Smooth muscle cell (in vitro differentiated cells): ENCODE data around the gene PIK3R4. TPM values are rescaled to one million over a fixed set of nuclear protein-coding genes. Genes with fewer than 3 reads are reported as not detected.

Experiments
- DNase-seq: peaks from one replicate; lab custom pipeline; 2025; ENCODE audit not compliant: unreplicated experiment; lab: John Stamatoyannopoulos, UW
- H2AFZ ChIP-seq: fragments of 200-600 bp; sonication (generic); 2 replicates; pipeline ENCODE4 v1.6.0; 2016; ENCODE audit warnings: antibody characterized with exemption, low read depth, mild to moderate bottlenecking
- H3F3A ChIP-seq: fragments of 200-600 bp; sonication (generic); 2 replicates; pipeline ENCODE4 v1.6.0; 2017; ENCODE audit warnings: antibody characterized with exemption, low read depth
- H3K27ac ChIP-seq: fragments of 200-600 bp; sonication (generic); 2 replicates; pipeline ENCODE4 v1.5.1; 2016; ENCODE audit warnings: low read depth, mild to moderate bottlenecking
- H3K27me3 ChIP-seq: fragments of 200-600 bp; sonication (generic); 2 replicates; pipeline ENCODE4 v1.6.1; 2016; ENCODE audit warnings: low read depth, mild to moderate bottlenecking
- H3K36me3 ChIP-seq: fragments of 200-600 bp; sonication (generic); 2 replicates; pipeline ENCODE4 v1.5.1; 2016; ENCODE audit warnings: low read depth
- H3K4me1 ChIP-seq: fragments of 200-600 bp; sonication (generic); 2 replicates; pipeline ENCODE4 v1.5.1; 2016; ENCODE audit warnings: low read depth
- H3K4me2 ChIP-seq: fragments of 200-600 bp; sonication (generic); 2 replicates; pipeline ENCODE4 v1.6.0; 2016; ENCODE audit warnings: mild to moderate bottlenecking
- H3K4me3 ChIP-seq: fragments of 200-600 bp; sonication (generic); 2 replicates; pipeline ENCODE4 v1.5.1; 2016; ENCODE audit warnings: mild to moderate bottlenecking
- H3K79me2 ChIP-seq: fragments of 200-600 bp; sonication (generic); 2 replicates; pipeline ENCODE4 v1.6.0; 2016; ENCODE audit warnings: low read depth, mild to moderate bottlenecking
- H3K9ac ChIP-seq: fragments of 200-600 bp; sonication (generic); 2 replicates; pipeline ENCODE4 v1.6.0; 2016; ENCODE audit warnings: low read depth
- H3K9me3 ChIP-seq: fragments of 200-600 bp; sonication (generic); replicated peaks from 2 replicates; pipeline ENCODE4 v1.5.1; 2016; ENCODE audit warnings: low read depth
- H4K20me1 ChIP-seq: fragments of 200-600 bp; sonication (generic); 2 replicates; pipeline ENCODE4 v1.6.0; 2016; ENCODE audit warnings: low read depth
- CTCF ChIP-seq: fragments of 200-600 bp; sonication (generic); IDR thresholded peaks from 2 replicates; pipeline ENCODE4 v1.5.1; 2017; ENCODE audit warnings: borderline replicate concordance, mild to moderate bottlenecking, antibody characterized with exemption; ENCODE audit not compliant: insufficient read depth, poor library complexity, severe bottlenecking
- WGBS: methylation state at CpG from one replicate; pipeline ENCODE4 v1.1.7; 2016; ENCODE audit warnings: low lambda C conversion rate; 5-methylcytosine and 5-hydroxymethylcytosine counted together
- polyA plus RNA-seq: library from polyadenylated mRNA; unstranded; fragments of >200 nt; fragmentation: Nextera tagmentation; extraction: Ambion mirVana; gene quantifications from 2 replicates; pipeline ENCODE4 v1.2.1, GENCODE V29; 2016
- total RNA-seq: library from RNA; depleted of rRNA; stranded (reverse); fragments of >200 nt; gene quantifications from 2 replicates; pipeline ENCODE4 v1.2.3, GENCODE V29; 2014

PIK3R4 gene
- total and polyA plus RNA-seq, 2 experiments from 2014 or later: 18.3 to 46.4 TPM

GRCh38 chr3:130758624-130759369 lies 12.2 kb upstream of the PIK3R4 start:
- Histone ChIP-seq H3K9ac (no peak overlapping the region), H3K79me2 (no peaks in the 10 kb centered on the region), H3K9me3 (no peaks in the 10 kb centered on the region), H3K27me3 (no peaks in the 10 kb centered on the region), H3K4me2 (no peak overlapping the region), H3F3A (no peaks in the 10 kb centered on the region), H3K27ac (no peak overlapping the region), H2AFZ (no peak overlapping the region), H3K4me1 (no peaks in the 10 kb centered on the region), H4K20me1 (no peaks in the 10 kb centered on the region), H3K4me3 (no peak overlapping the region), H3K36me3 (no peaks in the 10 kb centered on the region)
- 81% methylated on average over 7 of the region's 7 CpGs for WGBS
- TF ChIP-seq CTCF: no peak
- no peak for DNase-seq

GRCh38 chr3:130757611-130758150 lies 11.1 kb upstream of the PIK3R4 start:
- WGBS: 88% methylated on average over 3 of the region's 3 CpGs

GRCh38 chr3:130755666-130756065 lies 9.0 kb upstream of the PIK3R4 start:
- no peaks in the 10 kb centered on the region for H3K79me2 ChIP-seq
- DNase-seq: no peak

More at GRCh38 chr3:130757611-130758150, 11.1 kb upstream of the PIK3R4 start:
- DNase-seq: no peak
- H2AFZ ChIP-seq: no peak overlapping the region
- no peaks in the 10 kb centered on the region for H4K20me1 ChIP-seq
- H3K4me2 ChIP-seq: no peak overlapping the region
- no peaks in the 10 kb centered on the region for H3K9me3 ChIP-seq
- H3K4me1 ChIP-seq: no peaks in the 10 kb centered on the region
- H3K36me3 ChIP-seq: no peaks in the 10 kb centered on the region
- no peak for TF ChIP-seq CTCF
- no peak overlapping the region for H3K9ac ChIP-seq
- H3K27me3 ChIP-seq: no peaks in the 10 kb centered on the region
- no peaks in the 10 kb centered on the region for H3F3A ChIP-seq
- H3K79me2 ChIP-seq: no peaks in the 10 kb centered on the region
- H3K4me3 ChIP-seq: no peak overlapping the region
- no peak overlapping the region for H3K27ac ChIP-seq

More at GRCh38 chr3:130755666-130756065, 9.0 kb upstream of the PIK3R4 start:
- Histone ChIP-seq H3F3A (no peaks in the 10 kb centered on the region), H3K27me3 (no peaks in the 10 kb centered on the region), H3K9me3 (no peaks in the 10 kb centered on the region), H3K4me3 (no peak overlapping the region), H3K4me2 (no peak overlapping the region), H3K4me1 (no peaks in the 10 kb centered on the region), H3K36me3 (no peaks in the 10 kb centered on the region), H2AFZ (no peak overlapping the region), H4K20me1 (no peaks in the 10 kb centered on the region), H3K9ac (no peak overlapping the region), H3K27ac (no peak overlapping the region)
- WGBS: 74% methylated on average over 5 of the region's 5 CpGs
- no peak for TF ChIP-seq CTCF
